HG03571 (cell line): ENCODE results near the gene IER5L.

Source experiments
- ATAC-seq: cut with Tn5 transposase; IDR thresholded peaks from one replicate; pipeline ENCODE4 v1.9.1; 2021; ENCODE audit not compliant: unreplicated experiment

The IER5L gene

GRCh38 chr9:129182122-129182521 is 4.1 kb upstream of the IER5L start:
- no peak for ATAC-seq

DNA sequence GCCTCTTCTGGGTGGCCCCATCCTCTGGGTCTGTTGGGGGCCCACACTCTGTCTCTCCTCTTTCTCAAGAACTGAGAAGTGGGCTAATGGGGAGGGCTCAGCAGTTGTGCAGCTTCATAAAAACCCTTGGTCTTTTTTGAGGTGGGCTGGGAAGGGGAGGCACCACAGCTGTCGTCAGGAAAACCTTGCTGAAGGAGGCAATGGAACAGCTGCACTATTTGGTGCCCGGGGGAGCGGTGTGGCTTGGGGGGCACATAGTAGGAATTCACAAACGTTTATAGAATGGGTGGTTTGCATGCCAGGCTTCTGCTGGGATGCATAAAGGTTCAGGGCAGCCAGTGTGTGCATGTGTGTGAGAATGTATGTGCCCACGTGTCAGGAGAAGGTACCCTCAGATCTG is 3.2 kb upstream of the IER5L start:
- no peak for ATAC-seq

GRCh38 chr9:129178568-129179382 is 714 bp upstream of the IER5L start:
- ATAC-seq: no peak

- ATAC-seq: no peak
These were observed 644 bp downstream of the IER5L start for GRCh38 chr9:129177443-129177790.

- ATAC-seq: no peak
These were observed 1.2 kb downstream of the IER5L start for GRCh38 chr9:129176701-129177442.

- no peak for ATAC-seq
These were observed 2.0 kb downstream of the IER5L start for GRCh38 chr9:129175825-129176633.

- ATAC-seq: no peak
These were observed 2.6 kb downstream of the IER5L start for GRCh38 chr9:129175515-129175824.

GRCh38 chr9:129174724-129175514 is 3.1 kb downstream of the IER5L start:
- no peak for ATAC-seq

DNA sequence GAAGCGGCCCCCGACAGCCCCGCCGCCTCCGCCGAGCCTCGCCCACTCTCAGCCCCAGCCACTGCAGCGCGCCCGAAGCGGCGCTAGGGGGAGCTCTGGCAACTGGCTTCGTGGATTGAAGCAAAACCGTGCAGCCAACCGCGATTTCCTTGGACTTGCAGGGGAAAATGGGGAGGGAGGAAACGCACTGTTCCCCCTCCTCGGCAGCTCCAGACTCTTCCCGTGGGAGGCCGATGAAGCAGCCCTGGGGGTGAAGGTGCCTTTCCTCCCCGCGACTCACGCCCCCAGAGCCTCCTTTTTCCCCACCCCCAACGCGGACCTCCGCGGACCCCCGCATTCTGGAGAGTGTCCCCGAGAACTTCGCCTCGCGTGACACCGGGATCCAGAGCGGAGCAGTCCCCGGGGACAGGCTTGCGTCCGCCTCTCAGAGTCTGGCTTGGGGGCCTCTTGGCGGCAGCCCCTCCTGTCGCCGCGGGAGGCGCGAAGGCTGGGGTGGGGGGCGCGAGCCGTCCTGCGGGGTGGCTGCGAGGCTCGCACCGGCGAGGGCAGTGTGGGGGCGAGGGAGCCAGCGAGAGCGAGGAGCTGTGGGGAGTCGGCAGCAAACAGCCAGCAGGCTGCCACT is 3.8 kb downstream of the IER5L start:
- ATAC-seq: no peak

DNA sequence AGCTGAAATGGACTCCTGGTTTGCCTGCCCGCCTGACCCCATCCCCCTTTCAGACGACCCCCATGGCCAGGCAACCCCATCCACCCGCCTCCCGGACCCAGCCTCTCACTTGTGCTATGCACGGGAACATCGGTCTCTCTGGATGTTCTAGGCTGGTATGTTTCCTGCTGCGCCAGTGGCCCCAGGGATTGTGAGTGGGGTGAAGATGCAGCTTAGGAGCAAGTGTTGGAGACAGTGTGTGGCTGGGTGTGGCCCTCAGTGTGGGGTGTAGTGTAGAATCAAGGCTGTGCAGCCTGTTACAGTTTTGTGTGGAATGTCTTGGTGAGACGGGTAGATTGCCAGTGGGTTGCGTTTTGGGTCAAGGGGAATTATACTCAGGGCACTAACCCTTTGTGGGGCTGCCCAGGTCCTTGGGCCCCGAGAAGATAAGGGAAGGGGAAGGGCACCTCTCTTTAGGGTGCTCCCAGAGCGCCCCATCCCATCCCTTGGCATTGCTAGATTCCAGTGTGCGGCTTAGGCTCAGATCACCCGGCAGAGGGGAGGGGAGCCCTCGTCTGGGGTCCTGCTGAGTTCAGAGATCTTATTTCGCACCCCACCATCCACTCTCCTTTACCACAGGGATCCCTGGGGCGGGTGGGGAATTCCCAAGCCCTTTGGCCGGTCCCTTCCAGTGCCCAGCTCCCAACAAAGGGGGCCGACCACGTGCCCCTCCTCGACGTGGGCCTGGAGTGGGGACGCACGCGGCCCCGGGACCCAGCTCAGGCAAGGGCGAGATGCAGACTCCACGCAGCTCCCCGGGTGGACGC is 4.6 kb downstream of the IER5L start:
- ATAC-seq: no peak

DNA sequence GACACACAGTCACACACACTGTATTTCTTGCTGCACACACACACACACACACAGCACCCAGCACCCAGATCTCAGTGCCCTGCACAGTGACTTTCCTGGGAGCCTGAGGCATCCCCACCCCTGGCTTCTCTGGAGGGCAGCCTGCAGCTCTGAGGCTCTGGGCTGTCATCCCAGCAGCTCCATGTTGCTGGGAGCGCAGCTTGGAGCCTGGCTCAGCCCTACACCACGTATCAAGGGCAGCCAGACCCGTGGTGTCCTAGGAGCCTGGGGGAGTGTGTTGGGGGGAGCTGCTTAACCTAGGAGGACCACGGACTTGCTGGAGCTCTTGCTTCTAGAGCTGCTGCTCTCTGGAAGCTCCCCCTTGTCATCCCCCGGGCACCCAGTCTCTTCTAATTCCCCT is 5.2 kb downstream of the IER5L start:
- ATAC-seq: no peak

DNA sequence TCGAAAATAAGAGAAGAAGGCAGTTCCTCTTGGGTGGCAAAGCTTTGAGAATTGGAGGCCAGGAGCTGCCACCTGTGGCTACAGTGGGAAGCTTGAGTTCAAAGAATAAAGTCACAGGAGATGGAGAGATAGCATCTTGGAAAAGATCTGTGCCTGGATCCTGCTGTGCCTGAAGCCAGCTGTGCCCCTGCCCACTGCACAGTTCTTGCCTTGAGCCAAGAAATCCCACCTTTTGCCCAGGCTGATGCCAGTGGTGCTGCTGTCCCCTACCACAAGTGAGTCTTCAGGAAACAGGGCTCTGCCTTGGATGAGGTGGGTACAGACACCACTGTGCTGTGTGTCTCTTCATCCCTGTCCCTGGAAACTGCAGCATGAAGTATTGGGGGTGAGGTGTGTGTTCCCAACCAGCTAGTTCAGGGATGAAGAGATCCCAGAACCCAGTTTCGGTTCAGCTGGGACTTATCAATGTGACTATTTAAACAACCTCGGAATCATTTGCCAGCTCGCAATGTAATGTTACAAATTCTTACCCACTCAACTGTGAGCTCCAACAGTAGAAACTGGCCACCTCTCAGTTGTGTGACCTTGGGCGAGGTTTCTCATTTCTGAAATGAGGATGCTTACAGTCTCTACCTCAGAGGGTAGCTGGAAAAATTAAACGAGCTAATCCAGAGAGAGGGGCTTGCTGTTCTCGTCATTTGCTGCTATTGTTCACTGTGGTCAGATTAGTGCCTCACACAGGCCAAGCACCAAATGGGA is 5.9 kb downstream of the IER5L start:
- no peak for ATAC-seq

GRCh38 chr9:129170229-129170628 is 7.8 kb downstream of the IER5L start:
- no peak for ATAC-seq

- ATAC-seq: no peak
These were observed 11.2 kb downstream of the IER5L start for GRCh38 chr9:129166623-129167557.

GRCh38 chr9:129165198-129165597 is 12.9 kb downstream of the IER5L start:
- ATAC-seq: no peak

- no peak for ATAC-seq
These were observed 13.7 kb downstream of the IER5L start for GRCh38 chr9:129164246-129164930.

- ATAC-seq: no peak
These were observed 14.3 kb downstream of the IER5L start for GRCh38 chr9:129163753-129164152.
